GM12878 (cell line): ENCODE data around the gene ELOA2. TPM values are rescaled to one million over a fixed set of nuclear protein-coding genes. Genes with fewer than 3 reads are reported as not detected.

ENCODE experiments used
- ATAC-seq: fragments of 200-7000 bp; cut with Tn5 transposase; 3 replicates; pipeline ENCODE4 v1.9.1; 2020; ENCODE audit warnings: mild to moderate bottlenecking, moderate library complexity
- BruUV-seq: library from RNA; stranded (reverse); fragments of 400-500 nt; replicated peaks from 2 replicates; lab custom pipeline; 2021; lab: Mats Ljungman, UMichigan
- CTCF ChIA-PET: fragments of 300-600 bp; sonication (Branson Sonifier 250); formaldehyde crosslinking; extraction: SDS; loops from one replicate; lab custom pipeline; 2021; ENCODE audit warnings: inconsistent platforms; lab: Yijun Ruan, JAX
- POLR2A ChIA-PET: fragments of 350-600 bp; formaldehyde crosslinking; extraction: SDS; loops from one replicate; lab custom pipeline; 2021; ENCODE audit warnings: inconsistent platforms; lab: Charles Lee
- RAD21 ChIA-PET: fragments of 300-600 bp; sonication (Branson Sonifier 250); formaldehyde crosslinking; loops from one replicate; lab custom pipeline; 2023; ENCODE audit warnings: antibody characterized with exemption; ENCODE audit not compliant: unreplicated experiment; lab: Charles Lee
- SMC1A ChIA-PET: fragments of 300-600 bp; sonication (Branson Sonifier 250); formaldehyde crosslinking; loops from one replicate; lab custom pipeline; 2023; ENCODE audit not compliant: unreplicated experiment, uncharacterized antibody; lab: Charles Lee
- DNase-seq: peaks from one replicate; pipeline ENCODE4 v3.0.0-alpha.2; 2011; ENCODE audit warnings: low read depth, low spot score
- FAIRE-seq: peaks from 3 replicates; lab custom pipeline; 2011; peaks lifted over from hg19 to GRCh38; lab: Jason Lieb, UNC
- H2AFZ ChIP-seq: 2 replicates; pipeline ENCODE4 v1.6.0; 2011; ENCODE audit warnings: low read depth, low read length, control low read depth; ENCODE audit not compliant: control insufficient read depth
- H3K27ac ChIP-seq: 2 replicates; pipeline ENCODE4 v1.5.1; 2011; ENCODE audit warnings: control low read depth; ENCODE audit not compliant: control insufficient read depth, insufficient read depth
- H3K27me3 ChIP-seq, 2 experiments: replicated peaks in 1 of 2; 2 replicates each; pipeline versions ENCODE4 v1.6.0 to v1.6.1; 2011; ENCODE audit warnings: low read length in 1 of 2; ENCODE audit not compliant: control insufficient read depth in 2 of 2, insufficient read depth in 2 of 2
- H3K36me3 ChIP-seq, 2 experiments: 2 replicates each; pipeline ENCODE4 v1.5.1; 2011; ENCODE audit warnings: low read length in 1 of 2; ENCODE audit not compliant: control insufficient read depth in 2 of 2, insufficient read depth in 2 of 2
- H3K4me1 ChIP-seq: 2 replicates; pipeline ENCODE4 v1.6.1; 2011; ENCODE audit warnings: mild to moderate bottlenecking, low read length, moderate library complexity, mixed read lengths; ENCODE audit not compliant: control insufficient read depth, insufficient read depth
- H3K4me2 ChIP-seq: 2 replicates; pipeline ENCODE4 v1.6.0; 2011; ENCODE audit warnings: control low read depth; ENCODE audit not compliant: control insufficient read depth, insufficient read depth
- H3K4me3 ChIP-seq: fragments of 200-600 bp; sonication (generic); 2 replicates; pipeline ENCODE4 v1.5.1; 2016
- H3K79me2 ChIP-seq: 2 replicates; pipeline ENCODE4 v1.6.0; 2011; ENCODE audit warnings: low read length; ENCODE audit not compliant: control insufficient read depth, insufficient read depth
- H3K9ac ChIP-seq: 2 replicates; pipeline ENCODE4 v1.8.0; 2011; ENCODE audit warnings: low read length, control low read depth, mixed read lengths; ENCODE audit not compliant: control insufficient read depth, insufficient read depth
- H3K9me3 ChIP-seq: replicated peaks from 3 replicates; pipeline ENCODE4 v1.5.1; 2011; ENCODE audit warnings: mild to moderate bottlenecking, low read length; ENCODE audit not compliant: control insufficient read depth, insufficient read depth
- H4K20me1 ChIP-seq: 2 replicates; pipeline ENCODE4 v1.6.0; 2011; ENCODE audit not compliant: control insufficient read depth, insufficient read depth
- E4F1 ChIP-seq: fragments of 450-650 bp; IDR thresholded peaks from 2 replicates; pipeline ENCODE4 v1.6.1; 2018; ENCODE audit warnings: borderline replicate concordance, mild to moderate bottlenecking; ENCODE audit not compliant: partially characterized antibody
- EZH2 ChIP-seq: IDR thresholded peaks from 2 replicates; pipeline ENCODE4 v1.6.1; 2012; ENCODE audit warnings: low read depth, mild to moderate bottlenecking, control low read depth, inconsistent platforms, low read length, borderline replicate concordance; ENCODE audit not compliant: control insufficient read depth
- HDAC6 ChIP-seq: fragments of 200-600 bp; sonication (generic); IDR thresholded peaks from one replicate; pipeline ENCODE4 v1.8.0; 2017; ENCODE audit warnings: antibody characterized with exemption; ENCODE audit not compliant: unreplicated experiment
- IRF5 ChIP-seq: fragments of 450-650 bp; IDR thresholded peaks from 2 replicates; pipeline ENCODE4 v1.6.1; 2017; ENCODE audit warnings: borderline replicate concordance
- NFXL1 ChIP-seq: fragments of 450-650 bp; IDR thresholded peaks from 2 replicates; pipeline ENCODE4 v1.6.1; 2017; ENCODE audit warnings: antibody characterized with exemption, mild to moderate bottlenecking, borderline replicate concordance
- NR2C2 ChIP-seq: IDR thresholded peaks from 2 replicates; pipeline ENCODE4 v1.6.1; 2011; ENCODE audit warnings: borderline replicate concordance, low read depth; ENCODE audit not compliant: control insufficient read depth, insufficient read length
- NR2F1 ChIP-seq: fragments of 450-650 bp; conservative IDR thresholded peaks from 2 replicates; pipeline ENCODE4 v1.6.1; 2017; ENCODE audit warnings: mild to moderate bottlenecking
- PAX8 ChIP-seq: fragments of 450-650 bp; IDR thresholded peaks from 2 replicates; pipeline ENCODE4 v1.6.1; 2017; ENCODE audit warnings: mild to moderate bottlenecking, moderate library complexity
- POLR2AphosphoS2 ChIP-seq: IDR thresholded peaks from 2 replicates; pipeline ENCODE4 v1.6.1; 2011; ENCODE audit warnings: low read depth, mild to moderate bottlenecking, low read length, improper control_type of control experiment, moderate library complexity
- SRF ChIP-seq, 2 experiments: IDR thresholded peaks; 2 replicates each; pipeline ENCODE4 v1.6.1; 2011; ENCODE audit warnings: low read depth in 2 of 2, low read length in 2 of 2, mild to moderate bottlenecking in 1 of 2, moderate library complexity in 1 of 2
- SUPT20H ChIP-seq: IDR thresholded peaks from 2 replicates; pipeline ENCODE4 v1.6.1; 2011; ENCODE audit warnings: low read depth, mild to moderate bottlenecking, low read length, moderate library complexity, borderline replicate concordance; ENCODE audit not compliant: control insufficient read depth
- TARDBP ChIP-seq: IDR thresholded peaks from 2 replicates; pipeline ENCODE4 v1.6.1; 2016; ENCODE audit warnings: borderline replicate concordance
- TBL1XR1 ChIP-seq: IDR thresholded peaks from 2 replicates; pipeline ENCODE4 v1.6.1; 2012; ENCODE audit warnings: low read depth, low read length, improper control_type of control experiment
- YBX1 ChIP-seq: fragments of 450-650 bp; IDR thresholded peaks from 2 replicates; pipeline ENCODE4 v1.6.1; 2016; ENCODE audit warnings: antibody characterized with exemption
- YY1 ChIP-seq: IDR thresholded peaks from 2 replicates; pipeline ENCODE4 v1.6.1; 2011; ENCODE audit warnings: low read depth, mild to moderate bottlenecking, low read length
- ZNF24 ChIP-seq: fragments of 450-650 bp; IDR thresholded peaks from 2 replicates; pipeline ENCODE4 v1.6.1; 2017; ENCODE audit warnings: antibody characterized with exemption, mild to moderate bottlenecking
- ZNF384 ChIP-seq: IDR thresholded peaks from 2 replicates; pipeline ENCODE4 v1.6.1; 2012; ENCODE audit warnings: low read depth, mild to moderate bottlenecking, low read length, improper control_type of control experiment, borderline replicate concordance
- WGBS: methylation state at CpG from one replicate; pipeline ENCODE4 v1.1.6; 2016; ENCODE audit warnings: low lambda C conversion rate; ENCODE audit not compliant: insufficient replicate concordance, insufficient coverage; ENCODE audit errors: missing lambda C conversion rate; 5-methylcytosine and 5-hydroxymethylcytosine counted together
- in situ Hi-C: fragments of 300-500 bp; cut with MboI; formaldehyde crosslinking; loops from 9 replicates; pipeline ENCODE4 v1.14.3; 2018; ENCODE audit warnings: mixed read lengths
- intact Hi-C: fragments of 100-400 bp; cut with micrococcal nuclease; formaldehyde crosslinking; loops from one replicate; pipeline ENCODE4 v1.14.2; 2022; ENCODE audit not compliant: unreplicated experiment
- polyA plus RNA-seq, 11 experiments: library from polyadenylated mRNA; depleted of rRNA in 4 of 11; unstranded in 6 of 11; stranded (reverse) in 5 of 11; fragments of >200 nt; fragmentation: Nextera tagmentation in 4 of 11; fragmentation: Illumina TruSeq in 1 of 11; extraction: Ambion mirVana in 4 of 11; extraction: Trizol in 1 of 11; gene quantifications; 1 replicate in 1 of 11; 2 replicates in 10 of 11; pipeline versions ENCODE4 v1.2.1 to v1.2.3, GENCODE V29; 2011 to 2016; ENCODE audit warnings: inconsistent platforms in 2 of 11, missing spikeins in 2 of 11, low read depth in 1 of 11
- total RNA-seq, 4 experiments: library from RNA; depleted of rRNA in 3 of 4; stranded (reverse); fragments of >200 nt in 3 of 4; fragmentation: Illumina TruSeq in 1 of 4; extraction: Trizol in 1 of 4; gene quantifications; 2 replicates each; pipeline versions ENCODE4 v1.2.1 to v1.2.3, GENCODE V29; 2013 to 2021
- TF ChIP-seq, protein P1 (sequence below): fragments of 450-650 bp; IDR thresholded peaks from 2 replicates; pipeline ENCODE4 v1.6.1; 2016; ENCODE audit warnings: mild to moderate bottlenecking, moderate library complexity, borderline replicate concordance

ELOA2 gene
- total and polyA plus RNA-seq, 10 of the 15 experiments (the other 5 are each of a cell fraction or from before 2014, with no cell fraction given): not detected

DNA sequence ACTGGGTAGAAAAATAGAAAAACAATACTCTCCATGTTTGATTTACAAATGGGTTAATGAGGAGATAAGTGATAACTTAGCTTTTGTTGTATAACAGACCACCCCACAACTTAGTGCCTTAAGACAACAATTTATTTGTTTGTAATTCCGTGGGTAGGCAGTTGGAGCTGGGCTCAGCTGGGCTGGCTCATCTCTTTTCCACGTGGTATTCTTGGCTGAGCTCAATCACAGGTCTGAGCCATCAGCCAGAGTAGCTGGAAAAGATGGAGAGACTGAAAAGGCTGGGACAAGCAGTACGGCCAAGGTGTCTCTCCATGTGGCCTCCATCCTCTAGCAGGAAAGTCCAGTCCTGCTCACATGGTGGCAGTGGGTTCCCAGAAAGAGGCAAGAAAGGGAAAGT lies 32.2 kb upstream of the ELOA2 start:
- no peak overlapping the region for H3K4me3 ChIP-seq
- BruUV-seq: no TSS peak
- ChIA-PET SMC1A (interaction anchor here (0.7 to 1.7 kb wide), 3 partner anchors 10 to 708 kb away, joined by 3 to 5 read pairs (median 4); no protein-coding TSS in a partner anchor), POLR2A (no interaction called here), CTCF (interaction anchor here (1.4 kb wide), 1 partner anchor 16 kb away, joined by 4 read pairs; no protein-coding TSS in a partner anchor), RAD21 (no interaction called here)
- no peaks in the 10 kb centered on the region for H3K4me1 ChIP-seq
- ATAC-seq (no peak), DNase-seq (no peak), FAIRE-seq (no peak)
- no peaks in the 10 kb centered on the region for H3K9me3 ChIP-seq
- H3K27me3 ChIP-seq: no peaks in the 10 kb centered on the region
- H3K79me2 ChIP-seq: no peaks in the 10 kb centered on the region
- WGBS: 36% methylated on average over 3 of the region's 3 CpGs
- intact Hi-C loops: no loop called here
- in situ Hi-C loops: no loop called here
- no peak overlapping the region for H3K4me2 ChIP-seq
- H2AFZ ChIP-seq: no peak overlapping the region
- no peak overlapping the region for H3K27ac ChIP-seq
- no peaks in the 10 kb centered on the region for H4K20me1 ChIP-seq
- H3K9ac ChIP-seq: no peak overlapping the region
- H3K36me3 ChIP-seq: no peaks in the 10 kb centered on the region
- no peak for TF ChIP-seq TARDBP
- no peak for TF ChIP-seq YBX1
- TF ChIP-seq NR2C2: no peak
- TF ChIP-seq ZNF24: no peak
- TF ChIP-seq SRF (IDR thresholded peaks at IDR 0.05; ENCODE audit: low read depth in 2 of 2, low read length in 2 of 2): no peak
- no peak for TF ChIP-seq TBL1XR1
- TF ChIP-seq POLR2AphosphoS2: no peak
- TF ChIP-seq HDAC6: no peak
- no peak for TF ChIP-seq NR2F1
- TF ChIP-seq IRF5: no peak
- no peak for TF ChIP-seq SUPT20H
- TF ChIP-seq EZH2: no peak
- no peak for TF ChIP-seq NFXL1
- no peak for TF ChIP-seq PAX8
- TF ChIP-seq ZNF384: no peak
- TF ChIP-seq, protein P1, sequence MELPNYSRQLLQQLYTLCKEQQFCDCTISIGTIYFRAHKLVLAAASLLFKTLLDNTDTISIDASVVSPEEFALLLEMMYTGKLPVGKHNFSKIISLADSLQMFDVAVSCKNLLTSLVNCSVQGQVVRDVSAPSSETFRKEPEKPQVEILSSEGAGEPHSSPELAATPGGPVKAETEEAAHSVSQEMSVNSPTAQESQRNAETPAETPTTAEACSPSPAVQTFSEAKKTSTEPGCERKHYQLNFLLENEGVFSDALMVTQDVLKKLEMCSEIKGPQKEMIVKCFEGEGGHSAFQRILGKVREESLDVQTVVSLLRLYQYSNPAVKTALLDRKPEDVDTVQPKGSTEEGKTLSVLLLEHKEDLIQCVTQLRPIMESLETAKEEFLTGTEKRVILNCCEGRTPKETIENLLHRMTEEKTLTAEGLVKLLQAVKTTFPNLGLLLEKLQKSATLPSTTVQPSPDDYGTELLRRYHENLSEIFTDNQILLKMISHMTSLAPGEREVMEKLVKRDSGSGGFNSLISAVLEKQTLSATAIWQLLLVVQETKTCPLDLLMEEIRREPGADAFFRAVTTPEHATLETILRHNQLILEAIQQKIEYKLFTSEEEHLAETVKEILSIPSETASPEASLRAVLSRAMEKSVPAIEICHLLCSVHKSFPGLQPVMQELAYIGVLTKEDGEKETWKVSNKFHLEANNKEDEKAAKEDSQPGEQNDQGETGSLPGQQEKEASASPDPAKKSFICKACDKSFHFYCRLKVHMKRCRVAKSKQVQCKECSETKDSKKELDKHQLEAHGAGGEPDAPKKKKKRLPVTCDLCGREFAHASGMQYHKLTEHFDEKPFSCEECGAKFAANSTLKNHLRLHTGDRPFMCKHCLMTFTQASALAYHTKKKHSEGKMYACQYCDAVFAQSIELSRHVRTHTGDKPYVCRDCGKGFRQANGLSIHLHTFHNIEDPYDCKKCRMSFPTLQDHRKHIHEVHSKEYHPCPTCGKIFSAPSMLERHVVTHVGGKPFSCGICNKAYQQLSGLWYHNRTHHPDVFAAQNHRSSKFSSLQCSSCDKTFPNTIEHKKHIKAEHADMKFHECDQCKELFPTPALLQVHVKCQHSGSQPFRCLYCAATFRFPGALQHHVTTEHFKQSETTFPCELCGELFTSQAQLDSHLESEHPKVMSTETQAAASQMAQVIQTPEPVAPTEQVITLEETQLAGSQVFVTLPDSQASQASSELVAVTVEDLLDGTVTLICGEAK: no peak
- TF ChIP-seq YY1: no peak
- TF ChIP-seq E4F1: no peak
